A673 (cell line): ENCODE measurements around the gene ZFPL1.

ENCODE experiments used
- CTCF ChIP-seq: fragments of 300-800, 200-600 bp; sonication (generic); conservative IDR thresholded peaks from 2 replicates; pipeline ENCODE4 v1.5.1; 2017; ENCODE audit warnings: low read depth, mild to moderate bottlenecking, antibody characterized with exemption, low read length, moderate library complexity, mixed read lengths
- EZH2 ChIP-seq: fragments of 200-600 bp; sonication (generic); IDR thresholded peaks from 2 replicates; pipeline ENCODE4 v1.6.1; 2017; ENCODE audit warnings: borderline replicate concordance, low read depth, mild to moderate bottlenecking, mixed read lengths, antibody characterized with exemption, low read length; ENCODE audit not compliant: poor library complexity, severe bottlenecking

- TF ChIP-seq CTCF (no peak; the same call in 1 of the 2 replicates), EZH2 (no peak)
Observed at GRCh38 chr11:65060913-65061408, 23.1 kb upstream of the ZFPL1 start.
